ENCODE measurements around the gene ALDH8A1.

DNA sequence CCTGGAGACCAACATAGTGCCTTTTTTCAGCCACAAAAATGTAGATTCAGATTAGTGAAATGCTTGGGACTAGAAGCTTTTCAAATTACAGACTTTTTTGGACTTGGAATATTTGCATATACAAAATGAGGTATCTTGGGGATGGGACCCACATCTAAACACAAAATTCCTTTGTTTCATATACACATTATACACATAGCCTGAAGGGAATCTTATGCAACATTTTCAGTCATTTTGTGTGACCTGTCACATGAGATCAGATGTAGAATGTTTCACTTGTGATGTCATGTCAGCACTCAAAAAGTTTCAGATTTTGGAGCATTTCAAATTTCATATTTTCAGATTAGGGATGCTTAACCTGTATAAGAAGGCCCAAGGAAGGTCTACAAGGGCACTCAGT lies 44.5 kb upstream of the ALDH8A1 start:
- TF ChIP-seq ZKSCAN1 (IDR thresholded peaks at IDR 0.05; ENCODE audit: low read length) (no peak), XBP1 (CRISPR knock-in tag; IDR thresholded peaks at IDR 0.05) (no peak), FOXJ3 (CRISPR knock-in tag; IDR thresholded peaks at IDR 0.05; ENCODE audit: borderline replicate concordance) (no peak), ZNF317 (CRISPR knock-in tag; IDR thresholded peaks at IDR 0.05) (no peak), SP4 (CRISPR knock-in tag; IDR thresholded peaks at IDR 0.05) (no peak), ZNF557 (CRISPR knock-in tag; IDR thresholded peaks at IDR 0.05) (no peak), ZNF614 (CRISPR knock-in tag; IDR thresholded peaks at IDR 0.05; ENCODE audit: borderline replicate concordance) (no peak)
- TF ChIP-seq, protein P1, sequence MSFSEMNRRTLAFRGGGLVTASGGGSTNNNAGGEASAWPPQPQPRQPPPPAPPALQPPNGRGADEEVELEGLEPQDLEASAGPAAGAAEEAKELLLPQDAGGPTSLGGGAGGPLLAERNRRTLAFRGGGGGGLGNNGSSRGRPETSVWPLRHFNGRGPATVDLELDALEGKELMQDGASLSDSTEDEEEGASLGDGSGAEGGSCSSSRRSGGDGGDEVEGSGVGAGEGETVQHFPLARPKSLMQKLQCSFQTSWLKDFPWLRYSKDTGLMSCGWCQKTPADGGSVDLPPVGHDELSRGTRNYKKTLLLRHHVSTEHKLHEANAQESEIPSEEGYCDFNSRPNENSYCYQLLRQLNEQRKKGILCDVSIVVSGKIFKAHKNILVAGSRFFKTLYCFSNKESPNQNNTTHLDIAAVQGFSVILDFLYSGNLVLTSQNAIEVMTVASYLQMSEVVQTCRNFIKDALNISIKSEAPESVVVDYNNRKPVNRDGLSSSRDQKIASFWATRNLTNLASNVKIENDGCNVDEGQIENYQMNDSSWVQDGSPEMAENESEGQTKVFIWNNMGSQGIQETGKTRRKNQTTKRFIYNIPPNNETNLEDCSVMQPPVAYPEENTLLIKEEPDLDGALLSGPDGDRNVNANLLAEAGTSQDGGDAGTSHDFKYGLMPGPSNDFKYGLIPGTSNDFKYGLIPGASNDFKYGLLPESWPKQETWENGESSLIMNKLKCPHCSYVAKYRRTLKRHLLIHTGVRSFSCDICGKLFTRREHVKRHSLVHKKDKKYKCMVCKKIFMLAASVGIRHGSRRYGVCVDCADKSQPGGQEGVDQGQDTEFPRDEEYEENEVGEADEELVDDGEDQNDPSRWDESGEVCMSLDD (CRISPR knock-in tag; IDR thresholded peaks at IDR 0.05; ENCODE audit: borderline replicate concordance) = no peak
- TF ChIP-seq, protein P2, sequence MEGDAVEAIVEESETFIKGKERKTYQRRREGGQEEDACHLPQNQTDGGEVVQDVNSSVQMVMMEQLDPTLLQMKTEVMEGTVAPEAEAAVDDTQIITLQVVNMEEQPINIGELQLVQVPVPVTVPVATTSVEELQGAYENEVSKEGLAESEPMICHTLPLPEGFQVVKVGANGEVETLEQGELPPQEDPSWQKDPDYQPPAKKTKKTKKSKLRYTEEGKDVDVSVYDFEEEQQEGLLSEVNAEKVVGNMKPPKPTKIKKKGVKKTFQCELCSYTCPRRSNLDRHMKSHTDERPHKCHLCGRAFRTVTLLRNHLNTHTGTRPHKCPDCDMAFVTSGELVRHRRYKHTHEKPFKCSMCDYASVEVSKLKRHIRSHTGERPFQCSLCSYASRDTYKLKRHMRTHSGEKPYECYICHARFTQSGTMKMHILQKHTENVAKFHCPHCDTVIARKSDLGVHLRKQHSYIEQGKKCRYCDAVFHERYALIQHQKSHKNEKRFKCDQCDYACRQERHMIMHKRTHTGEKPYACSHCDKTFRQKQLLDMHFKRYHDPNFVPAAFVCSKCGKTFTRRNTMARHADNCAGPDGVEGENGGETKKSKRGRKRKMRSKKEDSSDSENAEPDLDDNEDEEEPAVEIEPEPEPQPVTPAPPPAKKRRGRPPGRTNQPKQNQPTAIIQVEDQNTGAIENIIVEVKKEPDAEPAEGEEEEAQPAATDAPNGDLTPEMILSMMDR (CRISPR knock-in tag; IDR thresholded peaks at IDR 0.05) = no peak
- TF ChIP-seq, protein P3, sequence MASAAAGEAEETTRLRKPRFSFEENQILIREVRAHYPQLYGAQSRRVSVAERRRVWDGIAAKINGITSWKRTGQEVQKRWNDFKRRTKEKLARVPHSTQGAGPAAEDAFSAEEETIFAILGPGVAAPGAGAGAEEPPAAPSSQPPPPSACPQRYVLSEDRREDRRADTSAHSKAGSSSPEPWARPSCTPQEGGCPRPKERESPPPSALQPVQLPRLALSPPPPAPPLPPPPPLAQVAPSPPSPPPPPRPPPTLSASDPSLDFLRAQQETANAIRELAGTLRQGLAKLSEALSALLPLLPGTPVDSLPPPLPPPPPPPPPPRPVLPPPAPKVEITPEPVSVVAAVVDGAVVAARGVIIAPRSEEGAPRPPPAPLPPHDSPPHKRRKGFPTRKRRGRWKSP (CRISPR knock-in tag; IDR thresholded peaks at IDR 0.05) = no peak

All from HepG2 (cell line).